Measurements from ENCODE around the gene NOTCH2.
"Not testable (repeated sequence)": the region's sequence is repeated elsewhere in the genome, so short reads cannot be mapped to it uniquely, and the experiment has no call there.

NOTCH2 gene

GRCh38 chr1:120048208-120048607 is 21.3 kb downstream of the NOTCH2 start:
- DNase-seq, result not testable (repeated sequence)

DNA sequence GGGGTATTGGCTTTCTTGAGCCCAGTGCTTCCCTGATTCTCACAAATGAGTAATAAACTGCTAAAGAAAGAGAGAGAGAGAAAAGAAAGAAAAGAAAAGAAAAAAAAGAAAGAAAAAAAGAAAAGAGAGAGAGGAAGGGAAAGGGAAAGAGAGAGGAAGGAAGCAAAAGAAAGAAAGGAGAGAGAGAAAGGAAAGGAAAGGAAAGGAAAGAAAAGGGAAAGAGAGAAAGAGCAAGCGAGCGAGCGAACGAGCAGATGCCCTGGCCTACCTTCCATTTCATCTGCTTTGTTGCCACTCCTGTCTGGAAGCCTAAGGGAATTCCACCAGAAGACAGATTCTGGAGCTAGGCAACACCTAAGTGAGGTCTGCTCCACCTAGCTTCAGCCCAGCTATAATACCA is 27.7 kb downstream of the NOTCH2 start:
- DNase-seq, result not testable (repeated sequence)

DNA sequence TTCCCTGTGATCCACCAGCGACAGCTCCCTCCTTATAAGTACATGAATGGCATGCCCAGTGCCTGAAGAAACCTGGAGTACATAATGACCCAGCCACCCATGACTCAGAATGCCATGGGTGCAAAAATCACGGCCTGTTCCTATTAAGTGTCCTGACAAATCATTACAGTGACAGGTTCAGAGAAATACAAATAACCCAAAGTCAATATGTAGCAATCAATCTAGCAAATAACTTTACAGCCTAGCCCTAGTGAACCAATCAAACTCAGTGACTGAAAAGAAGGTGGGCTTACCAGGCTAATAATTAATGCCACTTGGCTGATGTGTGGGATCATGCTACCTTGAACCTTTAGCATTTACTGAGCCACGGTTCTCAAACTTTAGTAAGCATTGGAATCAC is 37.2 kb downstream of the NOTCH2 start:
- DNase-seq, result not testable (repeated sequence)

- DNase-seq, result not testable (repeated sequence)
Observed at GRCh38 chr1:120023791-120024190, 45.7 kb downstream of the NOTCH2 start.

DNA sequence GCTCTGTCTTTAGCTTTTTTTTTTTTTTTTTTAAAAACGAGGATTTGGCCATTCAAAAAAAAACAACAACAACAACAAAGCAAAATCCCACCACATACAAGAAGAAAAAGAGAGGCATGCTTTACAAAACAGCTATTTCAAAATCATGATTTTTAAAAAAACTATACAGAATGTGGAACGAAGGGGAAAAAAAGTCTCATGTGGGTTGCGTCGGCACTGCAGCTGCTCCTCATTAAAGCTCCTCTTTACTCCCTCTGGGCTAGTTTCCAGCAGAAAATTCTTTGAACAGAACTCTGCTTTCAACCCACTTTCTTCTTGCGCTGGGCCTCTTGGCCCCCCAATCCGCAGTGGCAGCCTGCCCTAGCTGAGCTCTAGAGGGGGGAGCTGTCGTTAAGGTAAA is 54.5 kb downstream of the NOTCH2 start:
- not testable (repeated sequence) for DNase-seq

DNA sequence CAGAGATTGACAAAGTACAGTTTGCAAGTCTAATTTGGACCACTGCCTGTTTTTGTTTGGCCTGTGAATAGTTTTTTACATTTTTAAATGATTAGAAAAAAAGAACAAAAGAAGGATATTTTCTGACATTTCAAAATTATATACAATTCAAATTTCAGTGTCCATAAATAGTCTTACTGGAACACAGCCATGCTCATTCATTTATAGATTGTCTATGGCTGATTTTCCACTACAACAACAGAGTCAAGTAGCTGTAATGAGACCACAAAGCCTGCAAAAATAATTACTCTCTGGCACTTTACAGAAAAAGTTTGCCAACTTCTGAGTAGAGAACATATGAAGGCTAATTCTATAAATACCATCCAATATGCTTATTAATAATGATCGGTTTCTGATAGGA is 61.1 kb downstream of the NOTCH2 start:
- not testable (repeated sequence) for DNase-seq

- not testable (repeated sequence) for DNase-seq
Observed at GRCh38 chr1:120007850-120008249, 61.6 kb downstream of the NOTCH2 start.

DNA sequence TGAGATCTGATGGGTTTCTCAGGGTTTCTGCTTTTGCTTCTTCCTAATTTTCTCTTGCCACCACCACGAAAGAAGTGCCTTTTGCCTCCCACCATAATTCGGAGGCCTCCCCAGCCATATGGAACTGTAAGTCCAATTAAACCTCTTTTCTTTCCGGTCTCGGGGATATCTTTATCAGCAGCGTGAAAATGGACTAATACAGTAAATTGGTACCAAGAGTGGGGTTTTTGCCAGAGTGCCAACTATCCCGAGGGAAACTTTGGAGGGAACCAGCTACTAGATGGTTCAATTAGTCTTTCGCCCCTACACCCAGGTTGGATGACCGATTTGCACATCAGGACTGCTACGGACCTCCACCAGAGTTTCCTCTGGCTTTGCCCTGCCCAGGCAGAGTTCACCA is 68.4 kb downstream of the NOTCH2 start:
- DNase-seq, result not testable (repeated sequence)

DNA sequence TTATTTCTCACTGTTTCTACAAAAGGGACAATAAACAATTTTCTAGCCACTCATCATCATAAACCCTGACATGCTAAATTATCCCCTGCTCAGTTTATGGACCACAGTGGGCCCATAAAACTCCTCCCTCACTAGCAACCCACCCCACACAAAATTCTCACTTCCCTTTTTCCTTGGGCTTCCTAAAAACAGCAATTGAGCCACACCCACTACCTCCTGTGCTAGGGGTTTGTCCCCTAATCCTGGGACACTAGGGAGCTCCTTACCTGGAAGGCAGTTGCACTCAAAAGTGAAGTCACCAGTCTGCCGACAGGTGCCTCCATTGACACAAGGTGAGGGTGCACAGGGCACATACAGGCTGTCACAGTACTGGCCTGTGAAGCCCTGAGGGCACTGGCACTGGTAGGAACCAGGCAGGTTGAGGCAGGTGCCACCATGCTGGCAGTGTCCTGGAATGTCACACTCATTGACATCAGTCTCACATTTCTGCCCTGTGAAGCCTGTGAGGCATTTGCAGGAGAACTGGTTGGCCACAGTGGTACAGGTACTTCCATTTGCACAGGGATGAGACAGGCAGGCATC is 72.6 kb downstream of the NOTCH2 start:
- not testable (repeated sequence) for DNase-seq

GRCh38 chr1:119995975-119996374 is 73.5 kb downstream of the NOTCH2 start:
- DNase-seq, result not testable (repeated sequence)

DNA sequence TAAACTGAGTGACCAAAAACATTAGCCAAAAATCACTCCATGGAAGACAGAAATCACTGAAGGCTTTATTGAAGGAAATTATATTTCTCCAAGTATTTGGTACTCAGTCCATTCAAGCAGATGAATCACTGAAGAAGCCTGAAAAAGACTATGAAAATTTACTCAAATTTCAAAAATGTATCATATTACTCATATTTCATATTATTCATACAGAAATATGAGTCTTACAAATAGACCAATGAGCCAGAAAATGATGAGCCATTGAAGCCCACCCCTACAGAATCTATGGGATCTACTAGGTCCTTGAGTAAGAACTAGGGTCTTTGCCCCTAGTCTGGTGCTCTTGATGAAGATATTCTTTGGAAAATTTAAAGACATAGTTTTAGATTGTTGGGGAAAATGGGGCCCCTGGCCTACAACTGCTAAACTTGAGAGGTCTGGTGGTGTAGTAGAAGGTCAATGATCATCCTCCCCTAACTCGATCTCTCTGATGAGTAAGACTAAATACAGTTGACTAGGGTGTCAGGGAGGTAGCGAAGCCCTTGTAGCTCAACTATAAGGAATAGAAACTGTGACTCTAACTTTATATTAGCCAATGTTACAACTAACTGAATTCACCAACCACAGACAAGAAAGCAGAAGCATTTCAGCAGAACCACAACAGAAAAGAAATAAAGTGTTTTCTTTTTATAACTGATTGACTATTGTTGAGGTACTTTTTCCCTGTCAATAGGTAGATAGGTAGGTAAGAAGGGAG is 81.0 kb downstream of the NOTCH2 start:
- DNase-seq, result peak; percentile 53

DNA sequence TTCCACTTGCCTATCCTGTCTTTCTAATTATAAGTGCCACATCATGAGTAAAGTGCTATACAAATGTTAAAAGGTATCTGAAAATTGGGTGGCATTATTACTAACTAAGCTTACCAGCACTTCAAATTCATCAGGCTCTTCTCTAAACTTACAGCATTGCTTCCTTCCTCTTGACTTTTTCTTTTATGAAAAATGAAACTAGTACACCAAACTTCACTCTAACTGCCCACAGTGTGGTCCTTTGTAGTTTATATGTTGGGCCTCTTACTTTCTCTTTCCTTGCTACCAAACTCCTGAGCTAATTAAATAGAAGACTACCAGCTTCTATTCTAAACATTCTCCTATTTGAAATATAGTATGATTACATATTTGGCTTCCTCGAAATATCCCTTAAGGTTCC is 81.8 kb downstream of the NOTCH2 start:
- peak; percentile 56 for DNase-seq

DNA sequence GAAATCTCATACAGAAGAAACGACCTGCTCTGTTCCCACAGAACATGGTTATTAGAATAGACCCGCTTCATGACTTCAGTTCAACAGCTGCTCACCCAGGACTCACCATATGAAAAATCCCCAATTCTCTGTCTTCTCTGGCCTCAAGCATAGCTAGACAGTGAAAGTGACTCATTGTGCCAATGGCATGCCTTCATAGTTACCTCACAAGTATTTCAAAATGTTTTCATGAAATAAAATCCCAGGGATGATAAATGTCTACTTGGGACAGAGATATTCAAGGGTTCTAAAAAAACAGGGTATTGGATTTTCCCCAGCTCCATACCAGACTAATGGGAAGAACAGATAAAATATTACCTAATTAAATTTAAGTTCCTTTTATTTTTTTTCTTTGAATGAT is 82.3 kb downstream of the NOTCH2 start:
- DNase-seq, result peak; percentile 57

GRCh38 chr1:119986007-119986497 is 83.4 kb downstream of the NOTCH2 start:
- DNase-seq, result no peak

DNA sequence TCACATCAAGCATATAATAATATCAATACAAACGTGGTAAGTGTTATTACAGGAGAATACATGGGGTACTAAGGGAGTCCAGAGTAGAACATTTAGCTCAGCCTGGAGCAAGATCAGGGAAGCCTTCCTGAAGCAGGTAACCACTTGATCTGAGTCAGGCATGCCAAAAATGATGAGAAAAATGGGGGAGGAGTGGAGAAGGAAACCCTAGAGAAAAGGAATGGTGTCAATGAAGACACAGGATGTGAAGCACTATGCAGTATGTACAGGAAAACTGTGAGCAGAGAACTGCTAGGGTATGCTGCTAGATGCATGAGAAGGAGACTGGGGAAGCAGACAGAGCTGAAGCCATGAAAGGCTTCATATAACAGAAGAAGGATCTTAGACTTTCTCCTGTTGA is 84.7 kb downstream of the NOTCH2 start:
- DNase-seq, result no peak

DNA sequence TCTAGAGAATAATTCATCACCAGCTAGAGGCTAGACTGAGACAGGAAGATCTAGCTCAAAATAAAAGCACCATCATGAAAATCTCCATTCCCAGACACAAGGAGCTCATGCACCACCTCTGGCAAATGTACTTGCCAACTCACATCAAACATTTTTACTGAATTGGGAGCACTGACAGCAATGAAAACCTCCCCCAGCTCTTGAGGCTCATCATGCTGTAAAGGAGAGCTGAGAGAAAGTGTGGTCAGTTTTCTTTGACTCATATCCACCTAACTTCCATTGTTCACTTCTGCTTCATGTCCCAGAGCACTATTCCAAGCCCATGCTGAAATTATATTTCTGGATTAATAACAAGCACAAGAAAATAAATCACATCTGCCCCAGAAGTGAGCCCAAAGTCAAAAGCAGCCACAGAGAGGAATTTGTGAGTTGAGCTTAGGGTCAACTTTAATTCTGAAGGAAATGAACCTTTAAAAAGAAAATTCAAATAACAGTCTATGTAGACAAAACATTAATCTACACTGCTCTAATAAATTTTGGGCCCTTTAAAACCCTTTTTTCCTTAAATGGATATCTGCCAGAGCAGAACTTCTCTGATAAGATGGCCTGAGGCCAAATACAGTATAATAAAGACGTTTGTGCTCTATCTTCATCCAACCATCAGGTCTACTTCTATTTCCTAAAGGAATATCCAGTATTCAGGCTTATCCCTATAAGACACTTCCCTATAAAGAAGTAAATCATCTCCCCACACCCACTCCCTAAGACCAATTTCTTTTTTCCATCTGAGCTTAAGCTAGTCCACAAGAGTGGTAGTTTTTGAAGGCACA is 87.3 kb downstream of the NOTCH2 start:
- DNase-seq, result no peak

DNA sequence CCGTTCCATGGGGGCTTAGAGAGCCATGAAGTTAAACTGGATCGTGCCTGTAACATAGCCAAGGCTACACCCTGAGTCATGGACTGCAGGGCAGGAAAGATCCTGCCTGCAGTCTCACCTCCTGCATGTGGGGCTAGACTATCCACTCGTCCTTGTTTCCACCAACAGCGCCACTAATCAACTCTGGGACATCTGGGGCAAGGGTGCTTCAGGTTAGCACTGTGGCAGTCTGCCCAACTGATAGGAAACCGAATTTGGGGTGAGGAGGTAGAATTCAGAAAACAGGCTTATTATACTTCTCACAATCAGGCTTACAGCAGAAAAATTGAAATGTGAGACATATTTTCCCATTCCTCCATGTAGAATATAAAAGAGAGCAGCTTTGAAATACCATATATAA is 88.0 kb downstream of the NOTCH2 start:
- DNase-seq, result no peak

DNA sequence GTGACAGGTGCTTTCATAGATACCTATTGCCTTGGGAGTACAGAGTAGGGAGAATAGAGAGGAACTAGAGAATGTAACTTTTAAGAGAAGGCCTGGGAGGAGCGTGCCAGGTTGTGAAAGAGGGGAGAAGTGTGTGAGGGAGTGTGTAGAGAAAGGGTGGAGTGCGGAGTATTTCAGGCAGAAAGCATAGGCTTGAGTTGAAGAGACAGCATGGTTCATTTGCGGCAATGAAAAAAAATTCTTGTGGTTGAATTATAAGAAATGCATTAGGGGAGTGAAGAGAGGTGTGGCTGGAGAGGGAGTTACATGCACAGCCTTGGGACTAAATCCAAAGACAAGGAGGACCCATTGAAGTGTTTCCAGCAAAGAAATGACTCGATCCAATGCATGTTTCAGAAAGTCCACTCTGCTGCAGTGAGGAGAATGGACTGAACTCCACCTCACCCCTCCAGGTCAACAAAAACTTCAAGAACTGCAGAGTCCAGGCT is 91.4 kb downstream of the NOTCH2 start:
- DNase-seq, result no peak

- DNase-seq, result not testable (repeated sequence)
Observed at GRCh38 chr1:119977113-119977736, 92.2 kb downstream of the NOTCH2 start.

- not testable (repeated sequence) for DNase-seq
Observed at GRCh38 chr1:119975582-119976254, 93.7 kb downstream of the NOTCH2 start.

- DNase-seq, result no peak
Observed at GRCh38 chr1:119975006-119975405, 94.5 kb downstream of the NOTCH2 start.

GRCh38 chr1:119974013-119974412 is 95.4 kb downstream of the NOTCH2 start:
- no peak for DNase-seq
